SJSA1 (cell line): ENCODE measurements around the gene NPFFR2. TPM values are rescaled to one million over a fixed set of nuclear protein-coding genes. Genes with fewer than 3 reads are reported as not detected.
A peak's percentile ranks its signal among the peaks of the same experiment; 100 is the strongest.
"Not testable (repeated sequence)": the region's sequence is repeated elsewhere in the genome, so short reads cannot be mapped to it uniquely, and the experiment has no call there.

ENCODE experiments used
- DNase-seq, 2 experiments: peaks; one replicate each; pipeline ENCODE4 v3.0.0-alpha.2; 2015 to 2020; ENCODE audit warnings: low spot score in 2 of 2, low read depth in 1 of 2
- H3K27ac ChIP-seq: fragments of 250-450 bp; sonication (Bioruptor Pico); 2 replicates; pipeline ENCODE4 v1.5.1; 2020; ENCODE audit warnings: mild to moderate bottlenecking, moderate library complexity
- H3K27me3 ChIP-seq: fragments of 250-450 bp; sonication (Bioruptor Pico); replicated peaks from 2 replicates; pipeline ENCODE4 v1.5.1; 2020; ENCODE audit warnings: mild to moderate bottlenecking, moderate library complexity
- H3K36me3 ChIP-seq: fragments of 250-450 bp; sonication (Bioruptor Pico); 2 replicates; pipeline ENCODE4 v1.5.1; 2020; ENCODE audit warnings: mild to moderate bottlenecking
- H3K4me1 ChIP-seq: fragments of 250-450 bp; sonication (Bioruptor Pico); replicated peaks from 2 replicates; pipeline ENCODE4 v1.6.1; 2021; ENCODE audit warnings: mild to moderate bottlenecking
- H3K4me3 ChIP-seq: fragments of 250-450 bp; sonication (Bioruptor Pico); 2 replicates; pipeline ENCODE4 v1.5.1; 2020; ENCODE audit warnings: mild to moderate bottlenecking
- H3K9me3 ChIP-seq: fragments of 250-450 bp; sonication (Bioruptor Pico); replicated peaks from 2 replicates; pipeline ENCODE4 v1.5.1; 2020; ENCODE audit warnings: mild to moderate bottlenecking
- total RNA-seq: library from RNA; depleted of rRNA; stranded (reverse); fragments of >200 nt; shearing (Covaris generic); gene quantifications from 2 replicates; pipeline ENCODE4 v1.2.3, GENCODE V29; 2014

Gene NPFFR2
- total RNA-seq, 1 experiment from 2014 or later, result not detected

GRCh38 chr4:72077346-72077745 lies 45.5 kb downstream of the NPFFR2 start:
- Histone ChIP-seq H3K9me3 (no peaks in the 10 kb centered on the region), H3K4me3 (no peak overlapping the region), H3K27me3 (no peaks in the 10 kb centered on the region), H3K27ac (no peak overlapping the region), H3K36me3 (no peaks in the 10 kb centered on the region), H3K4me1 (no peaks in the 10 kb centered on the region)
- DNase-seq, result no peak

- Histone ChIP-seq H3K9me3 (no peaks in the 10 kb centered on the region), H3K4me1 (no peaks in the 10 kb centered on the region), H3K4me3 (no peak overlapping the region), H3K36me3 (no peaks in the 10 kb centered on the region), H3K27me3 (no peaks in the 10 kb centered on the region), H3K27ac (no peak overlapping the region)
- no peak for DNase-seq
Observed at GRCh38 chr4:72084587-72085011, 52.8 kb downstream of the NPFFR2 start.

- not testable (repeated sequence) for H3K27me3 ChIP-seq, H3K4me3 ChIP-seq, H3K4me1 ChIP-seq, H3K27ac ChIP-seq, DNase-seq, H3K36me3 ChIP-seq, H3K9me3 ChIP-seq
Observed at GRCh38 chr4:72090606-72091005, 58.8 kb downstream of the NPFFR2 start.

GRCh38 chr4:72094059-72094797 lies 62.4 kb downstream of the NPFFR2 start:
- Histone ChIP-seq H3K36me3 (no peaks in the 10 kb centered on the region), H3K9me3 (no peaks in the 10 kb centered on the region), H3K27me3 (no peaks in the 10 kb centered on the region), H3K4me3 (no peak overlapping the region), H3K27ac (no peak overlapping the region), H3K4me1 (no peaks in the 10 kb centered on the region)
- no peak for DNase-seq

GRCh38 chr4:72107456-72107855 lies 75.7 kb downstream of the NPFFR2 start:
- H3K4me3 ChIP-seq, result no peak overlapping the region
- H3K9me3 ChIP-seq, result peaks cover 2% of the 10 kb centered on the region; the same call in 1 of the 2 replicates
- H3K36me3 ChIP-seq, result no peaks in the 10 kb centered on the region
- H3K27ac ChIP-seq, result no peak overlapping the region
- H3K27me3 ChIP-seq, result no peaks in the 10 kb centered on the region
- no peak for DNase-seq
- peaks cover 3% of the 10 kb centered on the region; the same call in 1 of the 2 replicates for H3K4me1 ChIP-seq

GRCh38 chr4:72109364-72109763 lies 77.6 kb downstream of the NPFFR2 start:
- DNase-seq, result no peak
- no peaks in the 10 kb centered on the region for H3K36me3 ChIP-seq
- no peak overlapping the region for H3K4me3 ChIP-seq
- no peaks in the 10 kb centered on the region for H3K27me3 ChIP-seq
- peaks cover 4% of the 10 kb centered on the region; the same call in 1 of the 2 replicates for H3K4me1 ChIP-seq
- H3K9me3 ChIP-seq, result peaks cover 3% of the 10 kb centered on the region; the same call in 1 of the 2 replicates
- H3K27ac ChIP-seq, result no peak overlapping the region

- no peak for DNase-seq
- Histone ChIP-seq H3K27ac (no peak overlapping the region), H3K36me3 (no peaks in the 10 kb centered on the region), H3K4me1 (peaks cover 4% of the 10 kb centered on the region; the same call in 1 of the 2 replicates), H3K27me3 (no peaks in the 10 kb centered on the region), H3K9me3 (peaks cover 3% of the 10 kb centered on the region; the same call in 1 of the 2 replicates), H3K4me3 (no peak overlapping the region)
Observed at GRCh38 chr4:72109959-72110497, 78.2 kb downstream of the NPFFR2 start.

GRCh38 chr4:72110886-72111285 lies 79.1 kb downstream of the NPFFR2 start:
- Histone ChIP-seq H3K27me3 (no peaks in the 10 kb centered on the region), H3K36me3 (no peaks in the 10 kb centered on the region), H3K4me3 (no peak overlapping the region), H3K4me1 (peaks cover 4% of the 10 kb centered on the region; the same call in 1 of the 2 replicates), H3K27ac (no peak overlapping the region), H3K9me3 (peaks cover 3% of the 10 kb centered on the region; the same call in 1 of the 2 replicates)
- DNase-seq, result no peak

GRCh38 chr4:72111863-72112262 lies 80.1 kb downstream of the NPFFR2 start:
- H3K27ac ChIP-seq, result no peak overlapping the region; the same call in 1 of the 2 replicates
- H3K4me3 ChIP-seq, result no peak overlapping the region
- H3K9me3 ChIP-seq, result peaks cover 3% of the 10 kb centered on the region; the same call in 1 of the 2 replicates
- H3K36me3 ChIP-seq, result no peaks in the 10 kb centered on the region
- no peak for DNase-seq
- H3K27me3 ChIP-seq, result no peaks in the 10 kb centered on the region
- H3K4me1 ChIP-seq, result peaks cover 4% of the 10 kb centered on the region; the same call in 1 of the 2 replicates

- Histone ChIP-seq H3K4me1 (peaks cover 4% of the 10 kb centered on the region; the same call in 1 of the 2 replicates), H3K36me3 (no peaks in the 10 kb centered on the region), H3K27me3 (no peaks in the 10 kb centered on the region), H3K9me3 (peaks cover 3% of the 10 kb centered on the region; the same call in 1 of the 2 replicates), H3K4me3 (no peak overlapping the region), H3K27ac (no peak overlapping the region)
- DNase-seq, result peak in 1 of 2 experiments; percentile 28
Observed at GRCh38 chr4:72112514-72113156, 80.8 kb downstream of the NPFFR2 start.

- H3K36me3 ChIP-seq, result no peaks in the 10 kb centered on the region
- H3K27ac ChIP-seq, result no peak overlapping the region
- no peaks in the 10 kb centered on the region for H3K9me3 ChIP-seq
- no peak for DNase-seq
- H3K4me1 ChIP-seq, result peaks cover 10% of the 10 kb centered on the region
- H3K4me3 ChIP-seq, result no peak overlapping the region
- H3K27me3 ChIP-seq, result no peaks in the 10 kb centered on the region
Observed at GRCh38 chr4:72118017-72118416, 86.2 kb downstream of the NPFFR2 start.

- Histone ChIP-seq H3K27me3 (no peaks in the 10 kb centered on the region), H3K9me3 (no peaks in the 10 kb centered on the region), H3K4me1 (peaks cover 10% of the 10 kb centered on the region), H3K27ac (no peak overlapping the region), H3K36me3 (no peaks in the 10 kb centered on the region), H3K4me3 (no peak overlapping the region)
- peak; percentile 34 to 51 for DNase-seq
Observed at GRCh38 chr4:72119946-72120345, 88.1 kb downstream of the NPFFR2 start.

- no peak overlapping the region for H3K27ac ChIP-seq
- H3K36me3 ChIP-seq, result no peaks in the 10 kb centered on the region
- no peak overlapping the region for H3K4me3 ChIP-seq
- no peaks in the 10 kb centered on the region for H3K9me3 ChIP-seq
- DNase-seq, result no peak
- no peaks in the 10 kb centered on the region for H3K4me1 ChIP-seq
- H3K27me3 ChIP-seq, result no peaks in the 10 kb centered on the region
Observed at GRCh38 chr4:72128741-72129140, 96.9 kb downstream of the NPFFR2 start.

GRCh38 chr4:72136429-72136828 lies 104.6 kb downstream of the NPFFR2 start:
- Histone ChIP-seq H3K4me1 (no peaks in the 10 kb centered on the region), H3K27me3 (no peaks in the 10 kb centered on the region), H3K27ac (no peak overlapping the region), H3K36me3 (no peaks in the 10 kb centered on the region), H3K9me3 (no peaks in the 10 kb centered on the region), H3K4me3 (no peak overlapping the region)
- no peak for DNase-seq
